Measurements from ENCODE around the gene TMEM232.
"Not testable (repeated sequence)": the region's sequence is repeated elsewhere in the genome, so short reads cannot be mapped to it uniquely, and the experiment has no call there.

Gene TMEM232

DNA sequence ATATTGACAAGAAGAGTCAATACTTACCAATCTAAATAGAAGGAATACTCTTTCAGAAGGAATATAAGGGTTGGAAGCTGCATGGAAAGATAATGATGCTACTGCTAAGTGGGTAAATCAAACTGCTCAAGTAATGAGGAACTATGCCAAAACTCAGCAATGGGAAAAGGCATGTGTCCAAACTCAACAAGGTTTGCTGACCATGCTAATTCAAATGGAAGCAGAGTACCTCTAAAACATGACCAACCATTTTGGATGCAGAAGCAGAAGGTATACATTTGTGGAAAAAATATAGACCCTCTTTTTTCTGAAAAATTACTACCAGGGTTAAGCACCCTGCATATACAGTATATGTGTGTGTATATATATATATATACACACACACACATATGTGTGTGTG, 21.1 kb downstream of the TMEM232 start:
- no peak for FAIRE-seq

DNA sequence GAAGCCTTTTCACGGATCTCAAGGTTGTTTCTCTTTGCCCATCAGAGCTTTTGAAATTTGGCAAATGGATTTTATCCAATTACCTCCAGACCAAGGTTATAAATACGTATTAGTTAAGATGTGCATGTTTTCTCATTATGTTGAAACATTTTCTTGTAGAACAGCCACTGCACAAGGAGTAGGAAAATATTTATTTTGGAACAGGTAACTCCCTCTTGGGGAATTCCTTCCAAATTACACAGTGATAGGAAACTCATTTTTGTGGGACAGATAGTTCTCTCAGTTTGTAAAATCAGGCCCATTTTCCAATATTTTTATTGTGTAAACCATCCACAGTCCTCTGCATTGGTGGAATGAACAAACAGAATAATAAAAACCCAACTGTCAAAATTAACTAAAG, 23.0 kb downstream of the TMEM232 start:
- FAIRE-seq = no peak

DNA sequence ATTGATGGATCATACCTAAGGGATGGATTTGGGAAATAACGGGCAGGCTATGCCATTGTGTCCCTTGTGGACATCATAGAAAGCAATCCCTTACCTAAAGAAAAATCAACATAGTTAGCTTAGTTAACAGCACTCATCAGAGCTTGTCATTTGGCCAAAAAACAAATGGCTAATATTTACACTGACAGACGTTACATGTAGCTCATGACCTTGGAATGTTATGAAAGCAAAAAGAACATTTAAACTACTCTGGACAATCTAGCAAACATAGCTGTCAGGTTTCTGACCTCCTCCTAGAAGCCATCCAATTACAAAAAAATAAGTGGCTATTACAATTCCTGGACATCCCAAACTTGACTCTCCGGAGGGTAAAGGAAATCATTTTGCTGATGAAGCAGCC, 23.8 kb downstream of the TMEM232 start:
- FAIRE-seq = no peak

GRCh38 chr5:110702300-110702699, 24.2 kb downstream of the TMEM232 start:
- FAIRE-seq = no peak

- FAIRE-seq = not testable (repeated sequence)
Measured at GRCh38 chr5:110692669-110693068, 33.8 kb downstream of the TMEM232 start.

GRCh38 chr5:110690587-110690986, 35.9 kb downstream of the TMEM232 start:
- FAIRE-seq = not testable (repeated sequence)

DNA sequence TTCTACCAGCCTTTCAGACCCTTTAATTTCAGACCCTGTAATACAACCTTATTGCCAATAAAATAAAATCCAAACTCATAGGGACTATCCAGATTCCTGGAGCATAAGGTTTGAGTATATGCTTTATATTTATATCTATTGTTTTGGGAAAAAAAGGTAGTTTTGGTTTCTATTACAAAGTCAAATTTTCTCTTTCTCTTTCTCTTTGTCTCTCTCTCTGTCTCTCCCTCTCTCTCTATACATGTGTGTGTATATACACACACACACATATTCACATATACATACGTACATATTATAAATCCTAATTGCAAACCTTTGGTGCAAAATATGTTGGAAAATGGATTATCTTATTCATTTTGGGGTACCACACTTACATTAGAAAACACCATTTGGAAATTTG, 39.0 kb downstream of the TMEM232 start:
- FAIRE-seq = no peak

GRCh38 chr5:110686270-110686669, 40.2 kb downstream of the TMEM232 start:
- FAIRE-seq = no peak

DNA sequence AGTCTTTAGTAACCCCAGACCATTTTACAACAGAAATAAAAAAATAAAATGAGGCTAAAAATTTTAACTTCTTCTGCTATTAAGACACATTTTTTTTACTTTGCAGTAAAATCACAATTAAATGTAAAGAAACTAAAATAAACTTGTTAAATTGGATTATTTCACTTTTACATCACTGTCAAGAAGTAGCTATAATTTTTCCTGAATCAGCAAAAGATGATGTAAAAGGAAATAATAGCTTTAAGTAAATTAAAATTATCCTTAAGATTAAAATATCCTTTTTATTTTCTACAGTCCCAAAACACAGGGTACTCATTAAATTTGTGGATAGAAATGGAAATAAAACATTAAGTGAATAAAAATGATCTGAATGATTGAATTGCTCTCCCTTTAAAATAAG, 44.5 kb downstream of the TMEM232 start:
- no peak for FAIRE-seq

GRCh38 chr5:110681109-110681508, 45.4 kb downstream of the TMEM232 start:
- FAIRE-seq = no peak

- FAIRE-seq = not testable (repeated sequence)
Measured at GRCh38 chr5:110676554-110676953, 49.9 kb downstream of the TMEM232 start.

GRCh38 chr5:110665184-110665726, 61.2 kb downstream of the TMEM232 start:
- no peak for FAIRE-seq

GRCh38 chr5:110663525-110663924, 62.9 kb downstream of the TMEM232 start:
- FAIRE-seq = no peak

DNA sequence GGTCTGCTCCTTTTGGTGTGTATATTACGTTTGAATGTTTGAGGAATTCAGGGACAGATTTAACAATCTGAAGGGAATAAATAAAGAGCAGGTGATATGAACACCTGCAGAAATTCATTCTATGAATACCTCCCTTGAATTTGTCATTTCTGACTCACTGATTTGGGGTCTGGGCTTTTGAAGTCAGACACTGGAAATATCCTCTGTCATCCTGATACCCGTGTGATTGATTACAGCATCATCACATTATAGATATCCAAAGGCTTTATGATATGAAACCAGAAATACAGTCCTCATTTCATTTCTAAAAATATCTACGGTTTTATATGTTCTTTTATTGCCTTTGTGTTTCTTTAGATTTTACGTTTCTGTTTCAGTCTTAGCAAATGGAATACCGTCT, 68.5 kb downstream of the TMEM232 start:
- no peak for FAIRE-seq

- no peak for FAIRE-seq
Measured at GRCh38 chr5:110653231-110653970, 73.1 kb downstream of the TMEM232 start.

DNA sequence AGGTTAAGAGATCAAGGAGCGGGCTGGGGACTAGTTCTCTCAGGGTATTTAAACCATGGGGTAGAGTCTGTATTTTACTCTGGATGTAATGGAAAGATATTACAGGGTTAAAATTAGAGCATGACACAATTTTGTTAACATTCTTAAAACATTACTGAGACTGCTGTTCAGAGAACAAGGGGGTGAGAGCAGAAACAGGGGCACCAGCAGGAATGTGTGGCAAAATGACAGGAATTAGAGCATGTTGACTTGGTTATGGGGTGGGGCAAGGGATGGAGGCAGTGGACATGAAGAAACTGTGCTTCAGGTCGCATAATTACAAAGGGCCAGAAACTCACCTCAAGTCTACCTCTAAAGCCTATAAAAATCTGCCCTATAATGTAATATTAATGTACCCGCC, 75.0 kb downstream of the TMEM232 start:
- FAIRE-seq = no peak

DNA sequence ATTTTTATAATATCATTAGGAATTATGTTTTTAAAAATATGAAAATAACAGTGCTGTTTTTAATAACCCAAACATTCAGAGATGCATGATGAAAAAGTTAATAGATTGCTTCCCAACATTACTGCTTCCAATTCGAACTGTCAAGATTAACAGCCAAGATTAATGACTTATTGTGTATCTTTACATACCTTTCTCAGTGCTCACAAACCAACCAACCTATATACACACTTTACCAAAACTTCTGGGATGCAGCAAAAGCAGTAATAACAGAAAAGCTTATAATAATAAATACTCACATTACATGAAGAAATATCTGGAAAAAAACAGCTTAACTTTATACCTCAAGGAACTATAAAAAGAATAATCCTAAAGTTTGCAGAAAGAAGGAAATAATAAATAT, 82.1 kb downstream of the TMEM232 start:
- FAIRE-seq = peak; percentile 32

- no peak for FAIRE-seq
Measured at GRCh38 chr5:110638970-110639902, 87.2 kb downstream of the TMEM232 start.

GRCh38 chr5:110634475-110634874, 92.0 kb downstream of the TMEM232 start:
- no peak for FAIRE-seq

GRCh38 chr5:110631236-110631635, 95.2 kb downstream of the TMEM232 start:
- no peak for FAIRE-seq

GRCh38 chr5:110630350-110630749, 96.1 kb downstream of the TMEM232 start:
- no peak for FAIRE-seq

DNA sequence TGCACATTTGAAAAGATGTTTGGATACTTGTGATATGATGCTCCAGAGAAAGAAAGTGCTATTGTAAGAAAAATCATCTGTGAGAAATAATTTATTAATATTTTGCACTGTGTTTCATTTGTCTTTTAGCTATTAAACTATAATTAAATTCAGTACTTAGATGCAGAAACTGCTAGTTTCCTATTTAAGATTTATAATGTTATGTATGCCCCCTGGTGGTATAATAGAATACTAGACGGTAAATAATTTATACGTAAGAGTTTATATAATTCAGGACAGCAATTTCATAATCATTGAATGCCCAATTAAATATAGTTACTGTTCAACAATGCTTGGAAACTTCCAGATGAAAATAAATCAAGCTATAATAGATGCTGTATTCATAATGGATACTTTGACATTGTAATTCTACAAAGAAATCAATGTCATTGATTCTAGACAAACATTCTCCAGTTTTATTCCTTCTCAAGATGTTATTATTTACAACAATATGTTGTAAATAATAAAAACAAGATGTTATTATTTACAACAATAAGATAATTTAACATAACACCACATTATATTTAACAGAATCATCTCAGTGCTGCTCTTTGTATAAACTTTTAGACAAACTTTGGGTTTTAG, 101.0 kb downstream of the TMEM232 start:
- FAIRE-seq = peak; percentile 58

GRCh38 chr5:110623874-110624273, 102.6 kb downstream of the TMEM232 start:
- no peak for FAIRE-seq

Measured in TTC549 (cell line).